NB4 (cell line): ENCODE measurements around the gene CAB39L.

Experiments
- DNase-seq: peaks from one replicate; pipeline ENCODE4 v3.0.0; 2010; ENCODE audit warnings: low read depth
- H3K4me3 ChIP-seq: one replicate; pipeline ENCODE4 v1.5.1; 2011; ENCODE audit warnings: mild to moderate bottlenecking, low read depth, low read length, moderate library complexity
- CTCF ChIP-seq: IDR thresholded peaks from one replicate; pipeline ENCODE4 v1.5.1; 2012; ENCODE audit warnings: low read depth, low read length
- MAX ChIP-seq: IDR thresholded peaks from 2 replicates; pipeline ENCODE4 v1.6.1; 2011; ENCODE audit warnings: low read depth, low read length
- MYC ChIP-seq: IDR thresholded peaks from 2 replicates; pipeline ENCODE4 v1.6.1; 2011; ENCODE audit warnings: low read depth, low read length
- POLR2A ChIP-seq: IDR thresholded peaks from 2 replicates; pipeline ENCODE4 v1.6.1; 2011; ENCODE audit warnings: mild to moderate bottlenecking; ENCODE audit not compliant: insufficient read length; ENCODE audit errors: extremely low read depth

Gene CAB39L

GRCh38 chr13:49367640-49368422 lies 76.0 kb downstream of the CAB39L start:
- H3K4me3 ChIP-seq: no peak overlapping the region
- no peak for DNase-seq
- TF ChIP-seq MYC (no peak), POLR2A (no peak), CTCF (no peak), MAX (no peak)

- H3K4me3 ChIP-seq: no peak overlapping the region
- no peak for TF ChIP-seq POLR2A
- TF ChIP-seq MYC: no peak
- no peak for TF ChIP-seq CTCF
- TF ChIP-seq MAX: no peak
- DNase-seq: no peak
Measured at GRCh38 chr13:49366841-49367240, 77.0 kb downstream of the CAB39L start.

- DNase-seq: no peak
- no peak overlapping the region for H3K4me3 ChIP-seq
- no peak for TF ChIP-seq MAX
- no peak for TF ChIP-seq CTCF
Measured at GRCh38 chr13:49357694-49358093, 86.2 kb downstream of the CAB39L start.

GRCh38 chr13:49356223-49356622 lies 87.6 kb downstream of the CAB39L start:
- TF ChIP-seq CTCF: no peak
- no peak for TF ChIP-seq MYC
- no peak for TF ChIP-seq POLR2A
- no peak for TF ChIP-seq MAX
- no peak for DNase-seq
- no peak overlapping the region for H3K4me3 ChIP-seq

GRCh38 chr13:49354719-49355118 lies 89.1 kb downstream of the CAB39L start:
- DNase-seq: no peak
- TF ChIP-seq MAX (no peak), MYC (no peak), POLR2A (no peak), CTCF (no peak)
- H3K4me3 ChIP-seq: no peak overlapping the region
